CD14-positive monocyte (primary cell): Measurements from ENCODE around the gene PDCL3. TPM values are rescaled to one million over a fixed set of nuclear protein-coding genes. Genes with fewer than 3 reads are reported as not detected.

ENCODE experiments used
- DNase-seq, 3 donors: peaks; one replicate each; pipeline ENCODE4 v3.0.0-alpha.2; 2011 to 2022
- H2AFZ ChIP-seq: 2 replicates; pipeline ENCODE4 v1.6.0; 2012; ENCODE audit warnings: mild to moderate bottlenecking, low read depth, low read length, inconsistent platforms; ENCODE audit not compliant: insufficient read depth, poor library complexity, severe bottlenecking
- H3K27ac ChIP-seq, 2 donors: 1 replicate in 1 of 2; 2 replicates in 1 of 2; pipeline ENCODE4 v1.5.1; 2012 to 2013; ENCODE audit warnings: low read length in 2 of 2, control low read depth in 1 of 2, inconsistent platforms in 1 of 2, low read depth in 1 of 2, mild to moderate bottlenecking in 1 of 2
- H3K27me3 ChIP-seq, 2 donors: one replicate each; pipeline versions ENCODE4 v1.6.0 to v1.6.1; 2011 to 2013; ENCODE audit warnings: low read length in 2 of 2; ENCODE audit not compliant: control insufficient read depth in 2 of 2, insufficient read depth in 2 of 2
- H3K36me3 ChIP-seq, 2 donors: replicated peaks in 1 of 2; 1 replicate in 1 of 2; 2 replicates in 1 of 2; pipeline versions ENCODE4 v1.5.1 to v1.6.1; 2012 to 2013; ENCODE audit warnings: low read length in 2 of 2, control low read depth in 1 of 2, inconsistent platforms in 1 of 2, mild to moderate bottlenecking in 1 of 2; ENCODE audit not compliant: insufficient read depth in 2 of 2, control insufficient read depth in 1 of 2
- H3K4me1 ChIP-seq, 2 donors: 1 replicate in 1 of 2; 2 replicates in 1 of 2; pipeline versions ENCODE4 v1.5.1 to v1.6.1; 2012 to 2013; ENCODE audit warnings: low read length in 2 of 2, control low read depth in 1 of 2, inconsistent platforms in 1 of 2, mild to moderate bottlenecking in 1 of 2, moderate library complexity in 1 of 2; ENCODE audit not compliant: insufficient read depth in 2 of 2, control insufficient read depth in 1 of 2
- H3K4me2 ChIP-seq: replicated peaks from 2 replicates; pipeline ENCODE3; 2012; ENCODE audit warnings: low read length, moderate library complexity, mild to moderate bottlenecking; ENCODE audit not compliant: poor library complexity, severe bottlenecking; ENCODE audit errors: extremely low read depth
- H3K4me3 ChIP-seq, 3 experiments: fragments of 200-600 bp in 1 of 3; sonication (generic) in 1 of 3; replicated peaks in 1 of 3; 1 replicate in 2 of 3; 2 replicates in 1 of 3; pipeline ENCODE4 v1.5.1; 2011 to 2013; ENCODE audit warnings: low read length in 3 of 3, mild to moderate bottlenecking in 3 of 3, control low read depth in 2 of 3, low read depth in 2 of 3, inconsistent platforms in 1 of 3, moderate library complexity in 1 of 3
- H3K79me2 ChIP-seq: 2 replicates; pipeline ENCODE4 v1.6.0; 2012; ENCODE audit warnings: mild to moderate bottlenecking, control low read depth, inconsistent platforms, low read length, moderate library complexity; ENCODE audit not compliant: insufficient read depth
- H3K9ac ChIP-seq: 2 replicates; pipeline ENCODE4 v1.6.0; 2017; ENCODE audit warnings: low read length, mild to moderate bottlenecking; ENCODE audit not compliant: insufficient read depth, poor library complexity, severe bottlenecking
- H3K9me3 ChIP-seq, 2 donors: replicated peaks in 1 of 2; 1 replicate in 1 of 2; 2 replicates in 1 of 2; pipeline versions ENCODE4 v1.5.1 to v1.6.1; 2012 to 2013; ENCODE audit warnings: low read length in 2 of 2, control low read depth in 1 of 2; ENCODE audit not compliant: control insufficient read depth in 1 of 2, insufficient read depth in 1 of 2
- H4K20me1 ChIP-seq: 2 replicates; pipeline ENCODE4 v1.6.0; 2012; ENCODE audit warnings: mild to moderate bottlenecking, low read length, control low read depth, moderate library complexity; ENCODE audit not compliant: insufficient read depth
- H3K27ac Mint-ChIP-seq, 7 donors: one replicate each; pipeline ENCODE4 v1.8.0; 2020; ENCODE audit warnings: mild to moderate bottlenecking in 7 of 7, mixed read lengths in 7 of 7, moderate library complexity in 6 of 7, inconsistent platforms in 2 of 7
- H3K27me3 Mint-ChIP-seq, 3 donors: one replicate each; pipeline ENCODE4 v1.8.0; 2021 to 2022; ENCODE audit warnings: low read depth in 3 of 3, mild to moderate bottlenecking in 3 of 3, mixed read lengths in 3 of 3, moderate library complexity in 3 of 3, inconsistent platforms in 1 of 3
- H3K36me3 Mint-ChIP-seq, 2 donors: one replicate each; pipeline ENCODE4 v1.8.0; 2020; ENCODE audit warnings: mixed read lengths in 2 of 2, inconsistent platforms in 1 of 2, mild to moderate bottlenecking in 1 of 2
- H3K4me1 Mint-ChIP-seq: one replicate; pipeline ENCODE4 v1.8.0; 2020; ENCODE audit warnings: mild to moderate bottlenecking, mixed read lengths
- H3K4me3 Mint-ChIP-seq, 2 donors: one replicate each; pipeline ENCODE4 v1.8.0; 2020; ENCODE audit warnings: mild to moderate bottlenecking in 2 of 2, mixed read lengths in 2 of 2, moderate library complexity in 1 of 2
- H3K9me3 Mint-ChIP-seq, 7 donors: one replicate each; pipeline ENCODE4 v1.8.0; 2020 to 2022; ENCODE audit warnings: mixed read lengths in 7 of 7, mild to moderate bottlenecking in 6 of 7, moderate library complexity in 6 of 7, inconsistent platforms in 2 of 7
- WGBS: methylation state at CpG from one replicate; pipeline ENCODE4 v1.1.5; 2013; ENCODE audit warnings: missing lambda C conversion rate; ENCODE audit not compliant: insufficient coverage; 5-methylcytosine and 5-hydroxymethylcytosine counted together
- intact Hi-C, 2 donors: fragments of 100-400 bp; cut with micrococcal nuclease; formaldehyde crosslinking; loops; one replicate each; pipeline versions ENCODE4 v1.15.0 to v1.15.1; 2023
- polyA plus RNA-seq, 3 donors: library from polyadenylated mRNA; depleted of rRNA in 1 of 3; unstranded in 2 of 3; stranded (reverse) in 1 of 3; fragments of 300-500 nt in 2 of 3; fragments of >200 nt in 1 of 3; fragmentation: Illumina TruSeq in 2 of 3; gene quantifications; 1 replicate in 2 of 3; 2 replicates in 1 of 3; pipeline ENCODE4 v1.2.3, GENCODE V29; 2012 to 2021
- TF ChIP-seq, protein P1 (sequence below): fragments of 200-600 bp; IDR thresholded peaks from one replicate; pipeline ENCODE4 v1.8.0; 2022; ENCODE audit warnings: antibody characterized with exemption, mild to moderate bottlenecking

Gene PDCL3
- polyA plus RNA-seq, 3 donors = 15.9 to 28.4 (median 24.8) TPM

DNA sequence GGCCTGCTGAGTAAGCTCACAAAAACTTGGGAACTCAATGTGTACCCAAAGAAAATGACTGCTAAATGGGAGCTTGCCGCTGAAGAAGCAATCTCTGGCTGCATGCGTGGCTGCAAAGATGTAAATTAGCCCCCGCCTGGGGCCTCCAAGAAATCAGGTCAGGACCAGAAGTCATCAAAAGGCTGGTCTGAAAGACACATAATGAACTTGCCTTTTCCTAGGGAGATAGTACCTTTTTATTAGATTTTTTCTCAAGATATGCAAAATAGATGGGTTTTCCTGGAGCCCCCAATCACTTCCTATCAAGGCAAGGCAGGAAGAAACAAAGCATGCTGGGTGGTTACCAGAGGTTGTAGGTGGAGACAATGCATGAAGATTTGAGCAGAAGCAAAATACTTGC lies 38.9 kb downstream of the PDCL3 start:
- intact Hi-C loops = no loop called here
- no peak overlapping the region for H2AFZ ChIP-seq
- no peak overlapping the region for H3K27ac Mint-ChIP-seq

DNA sequence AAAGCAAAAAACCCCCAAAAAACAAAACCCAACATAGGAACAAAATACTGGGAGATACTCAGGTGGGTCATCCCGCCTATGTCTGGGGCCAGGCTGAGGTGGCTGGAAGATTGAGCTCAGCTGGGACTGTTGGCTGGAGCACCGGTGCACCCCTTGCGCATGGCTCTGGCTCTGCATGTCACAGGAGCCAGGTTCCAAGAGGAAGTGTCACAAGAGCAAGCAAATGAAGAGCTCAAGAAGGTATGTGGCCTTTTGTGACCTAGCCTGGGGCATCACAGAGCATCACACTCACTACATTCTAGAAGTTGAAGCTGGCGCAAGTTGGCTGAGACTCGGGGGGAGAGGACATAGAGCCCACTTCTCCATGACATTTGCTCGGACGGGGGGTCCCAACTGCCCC lies 40.6 kb downstream of the PDCL3 start:
- Mint-ChIP-seq H3K36me3 (no peaks in the 10 kb centered on the region), H3K9me3 (peaks cover 0 to 1% (median 0%) of the 10 kb centered on the region in 7 donors), H3K27ac (no peak overlapping the region), H3K4me1 (no peaks in the 10 kb centered on the region), H3K4me3 (no peak overlapping the region), H3K27me3 (peaks cover 0 to 6% (median 2%) of the 10 kb centered on the region in 3 donors)
- WGBS = 98% methylated on average over 6 of the region's 7 CpGs
- Histone ChIP-seq H3K79me2 (no peaks in the 10 kb centered on the region), H3K9me3 (no peaks in the 10 kb centered on the region), H4K20me1 (no peaks in the 10 kb centered on the region), H3K4me3 (no peak overlapping the region), H3K4me1 (no peaks in the 10 kb centered on the region), H3K36me3 (no peaks in the 10 kb centered on the region), H3K27ac (no peak overlapping the region), H3K4me2 (no peak overlapping the region), H3K27me3 (no peaks in the 10 kb centered on the region), H3K9ac (no peak overlapping the region), H2AFZ (no peak overlapping the region)
- TF ChIP-seq, protein P1, sequence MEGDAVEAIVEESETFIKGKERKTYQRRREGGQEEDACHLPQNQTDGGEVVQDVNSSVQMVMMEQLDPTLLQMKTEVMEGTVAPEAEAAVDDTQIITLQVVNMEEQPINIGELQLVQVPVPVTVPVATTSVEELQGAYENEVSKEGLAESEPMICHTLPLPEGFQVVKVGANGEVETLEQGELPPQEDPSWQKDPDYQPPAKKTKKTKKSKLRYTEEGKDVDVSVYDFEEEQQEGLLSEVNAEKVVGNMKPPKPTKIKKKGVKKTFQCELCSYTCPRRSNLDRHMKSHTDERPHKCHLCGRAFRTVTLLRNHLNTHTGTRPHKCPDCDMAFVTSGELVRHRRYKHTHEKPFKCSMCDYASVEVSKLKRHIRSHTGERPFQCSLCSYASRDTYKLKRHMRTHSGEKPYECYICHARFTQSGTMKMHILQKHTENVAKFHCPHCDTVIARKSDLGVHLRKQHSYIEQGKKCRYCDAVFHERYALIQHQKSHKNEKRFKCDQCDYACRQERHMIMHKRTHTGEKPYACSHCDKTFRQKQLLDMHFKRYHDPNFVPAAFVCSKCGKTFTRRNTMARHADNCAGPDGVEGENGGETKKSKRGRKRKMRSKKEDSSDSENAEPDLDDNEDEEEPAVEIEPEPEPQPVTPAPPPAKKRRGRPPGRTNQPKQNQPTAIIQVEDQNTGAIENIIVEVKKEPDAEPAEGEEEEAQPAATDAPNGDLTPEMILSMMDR = no peak
- DNase-seq = no peak
- intact Hi-C loops = no loop called here

More for the DNA sequence above, 38.9 kb downstream of the PDCL3 start:
- Mint-ChIP-seq H3K4me1 (no peaks in the 10 kb centered on the region), H3K4me3 (no peak overlapping the region), H3K9me3 (peaks cover 0 to 2% (median 0%) of the 10 kb centered on the region in 7 donors), H3K27me3 (peaks cover 0 to 4% (median 2%) of the 10 kb centered on the region in 3 donors), H3K36me3 (no peaks in the 10 kb centered on the region)
- H3K9me3 ChIP-seq = no peaks in the 10 kb centered on the region
- H3K79me2 ChIP-seq = no peaks in the 10 kb centered on the region
- no peaks in the 10 kb centered on the region for H3K4me1 ChIP-seq
- TF ChIP-seq, protein P1 = no peak
- H4K20me1 ChIP-seq = no peaks in the 10 kb centered on the region
- no peaks in the 10 kb centered on the region for H3K36me3 ChIP-seq
- H3K4me2 ChIP-seq = no peak overlapping the region
- H3K9ac ChIP-seq = no peak overlapping the region
- no peaks in the 10 kb centered on the region for H3K27me3 ChIP-seq
- 97% methylated on average over 3 of the region's 3 CpGs for WGBS
- H3K4me3 ChIP-seq = no peak overlapping the region
- H3K27ac ChIP-seq = no peak overlapping the region
- DNase-seq = no peak
